Transverse colon (tissue), 4 donors: Measurements from ENCODE around the gene PTPN1. TPM values are rescaled to one million over a fixed set of nuclear protein-coding genes. Genes with fewer than 3 reads are reported as not detected.

Source experiments
- DNase-seq: peaks from one replicate; pipeline ENCODE4 v3.0.0-alpha.2; 2019
- H3K27ac ChIP-seq, 4 donors: fragments of 200-600 bp; sonication (generic); 2 replicates each; pipeline ENCODE4 v1.5.1; 2016 to 2018; ENCODE audit warnings: inconsistent platforms in 4 of 4
- H3K27me3 ChIP-seq: fragments of 200-600 bp; sonication (generic); 2 replicates; pipeline ENCODE4 v1.5.1; 2017; ENCODE audit warnings: inconsistent platforms
- H3K36me3 ChIP-seq, 4 donors: fragments of 200-600 bp; sonication (generic); 2 replicates each; pipeline ENCODE4 v1.5.1; 2017 to 2019; ENCODE audit warnings: inconsistent platforms in 4 of 4
- H3K4me1 ChIP-seq, 4 donors: fragments of 200-600 bp; sonication (generic); 2 replicates each; pipeline ENCODE4 v1.5.1; 2017 to 2020; ENCODE audit warnings: inconsistent platforms in 4 of 4
- H3K4me3 ChIP-seq, 4 donors: fragments of 200-600 bp; sonication (generic); 1 replicate in 1 of 4; 2 replicates in 3 of 4; pipeline versions ENCODE4 v1.5.1 to v1.6.1; 2017 to 2019; ENCODE audit warnings: inconsistent platforms in 4 of 4
- H3K9me3 ChIP-seq, 2 donors: fragments of 200-600 bp; sonication (generic); 2 replicates each; pipeline ENCODE4 v1.5.1; 2017 to 2019; ENCODE audit warnings: inconsistent platforms in 2 of 2
- EP300 ChIP-seq: sonication (generic); formaldehyde crosslinking; IDR thresholded peaks from one replicate; pipeline ENCODE4 v1.6.1; 2017; ENCODE audit warnings: antibody characterized with exemption, low read depth
- POLR2A ChIP-seq: fragments of 450-650 bp; IDR thresholded peaks from one replicate; pipeline ENCODE4 v1.6.1; 2016; ENCODE audit warnings: antibody characterized with exemption, mild to moderate bottlenecking, moderate library complexity
- POLR2AphosphoS5 ChIP-seq, 3 donors: sonication (generic); formaldehyde crosslinking; IDR thresholded peaks; one replicate each; pipeline ENCODE4 v1.6.1; 2016; ENCODE audit warnings: antibody characterized with exemption in 3 of 3
- WGBS, 2 donors: methylation state at CpG; one replicate each; pipeline ENCODE4 v1.1.5; 2018; ENCODE audit warnings: low coverage in 1 of 2; 5-methylcytosine and 5-hydroxymethylcytosine counted together
- in situ Hi-C, 4 donors: fragments of 200-750 bp; cut with MboI; loops; one replicate each; pipeline versions ENCODE4 v1.15.0 to v1.15.1; 2017; ENCODE audit warnings: low sequenced_read_pairs in 3 of 4, low pct_ligation_motif_present in 1 of 4, low pct_unique_long_range_greater_than_20kb in 1 of 4
- intact Hi-C: fragments of 100-400 bp; cut with DNase I; formaldehyde crosslinking; loops from one replicate; pipeline ENCODE4 v1.15.1; 2023; ENCODE audit warnings: low total_unique reads
- total RNA-seq, 4 donors: library from RNA; depleted of rRNA; stranded (reverse); fragments of >200 nt; gene quantifications; one replicate each; pipeline ENCODE4 v1.1.0, GENCODE V29; 2016
- TF ChIP-seq, protein P1 (sequence below), 5 experiments: fragments of 200-600 bp in 3 of 5; fragments of 450-650 bp in 2 of 5; sonication (generic) in 3 of 5; IDR thresholded peaks; 1 replicate in 2 of 5; 2 replicates in 3 of 5; pipeline ENCODE4 v1.5.1; 2016 to 2017; ENCODE audit warnings: antibody characterized with exemption in 5 of 5, inconsistent platforms in 3 of 5, mild to moderate bottlenecking in 2 of 5, moderate library complexity in 1 of 5

Gene PTPN1
- total RNA-seq, 4 donors from 2014 or later, result 19.3 to 34.8 (median 28.8) TPM

GRCh38 chr20:50562262-50562701 is 52.1 kb downstream of the PTPN1 start:
- in situ Hi-C loops, result no loop called here
- peaks cover 9 to 28% (median 14%) of the 10 kb centered on the region in 4 donors for H3K4me1 ChIP-seq
- 90 to 100% methylated on average over 1 to 7 of the region's 7 CpGs for WGBS, 2 donors

DNA sequence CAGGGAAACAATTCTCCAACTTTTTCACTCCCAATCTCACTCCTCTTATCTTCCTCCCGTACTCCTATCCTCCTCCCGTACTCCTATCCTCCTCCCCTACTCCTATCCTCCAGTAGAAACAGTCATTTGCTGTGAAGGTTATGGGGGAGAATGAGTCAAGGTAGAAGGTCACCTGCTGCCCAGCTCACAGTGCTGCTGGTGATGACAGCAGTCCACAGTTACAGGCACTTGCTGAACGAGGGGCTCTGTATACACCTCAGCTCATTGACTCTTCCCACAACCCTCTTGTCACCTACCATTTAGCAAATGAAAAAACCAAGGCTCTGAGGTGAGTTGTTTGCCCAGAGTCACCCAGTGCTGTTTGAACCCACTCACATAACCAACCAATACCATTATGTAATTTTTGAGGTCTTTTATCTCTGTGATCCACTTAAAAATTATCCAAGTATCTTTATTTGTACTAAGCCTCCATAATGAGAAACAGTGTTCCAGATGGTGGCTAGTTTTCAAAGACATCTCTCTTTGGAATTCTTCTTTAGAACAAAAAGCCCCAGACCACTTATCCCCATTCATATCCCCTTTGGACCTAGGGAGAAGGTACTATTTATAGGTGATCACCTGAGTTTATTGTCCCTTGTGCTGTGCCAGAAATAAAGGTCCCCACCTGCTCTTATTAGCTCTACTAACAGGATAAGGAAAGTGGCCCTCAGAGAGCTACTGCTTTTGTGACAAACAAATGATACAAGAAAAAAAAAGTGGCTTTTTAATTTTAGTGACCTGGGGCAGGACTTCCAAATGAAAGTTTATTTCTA is 53.2 kb downstream of the PTPN1 start:
- Histone ChIP-seq H3K27ac (no peak overlapping the region), H3K4me3 (no peak overlapping the region), H3K4me1 (peaks cover 9 to 28% (median 14%) of the 10 kb centered on the region in 4 donors), H3K9me3 (no peaks in the 10 kb centered on the region), H3K36me3 (peaks cover 0 to 17% (median 3%) of the 10 kb centered on the region in 4 donors), H3K27me3 (no peaks in the 10 kb centered on the region)
- DNase-seq, result no peak
- in situ Hi-C loops, result no loop called here
- TF ChIP-seq EP300 (no peak), POLR2AphosphoS5 (IDR thresholded peaks at IDR 0.05) (no peak), POLR2A (no peak)
- TF ChIP-seq, protein P1, sequence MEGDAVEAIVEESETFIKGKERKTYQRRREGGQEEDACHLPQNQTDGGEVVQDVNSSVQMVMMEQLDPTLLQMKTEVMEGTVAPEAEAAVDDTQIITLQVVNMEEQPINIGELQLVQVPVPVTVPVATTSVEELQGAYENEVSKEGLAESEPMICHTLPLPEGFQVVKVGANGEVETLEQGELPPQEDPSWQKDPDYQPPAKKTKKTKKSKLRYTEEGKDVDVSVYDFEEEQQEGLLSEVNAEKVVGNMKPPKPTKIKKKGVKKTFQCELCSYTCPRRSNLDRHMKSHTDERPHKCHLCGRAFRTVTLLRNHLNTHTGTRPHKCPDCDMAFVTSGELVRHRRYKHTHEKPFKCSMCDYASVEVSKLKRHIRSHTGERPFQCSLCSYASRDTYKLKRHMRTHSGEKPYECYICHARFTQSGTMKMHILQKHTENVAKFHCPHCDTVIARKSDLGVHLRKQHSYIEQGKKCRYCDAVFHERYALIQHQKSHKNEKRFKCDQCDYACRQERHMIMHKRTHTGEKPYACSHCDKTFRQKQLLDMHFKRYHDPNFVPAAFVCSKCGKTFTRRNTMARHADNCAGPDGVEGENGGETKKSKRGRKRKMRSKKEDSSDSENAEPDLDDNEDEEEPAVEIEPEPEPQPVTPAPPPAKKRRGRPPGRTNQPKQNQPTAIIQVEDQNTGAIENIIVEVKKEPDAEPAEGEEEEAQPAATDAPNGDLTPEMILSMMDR (IDR thresholded peaks at IDR 0.05), result no peak
- intact Hi-C loops, result no loop called here
- WGBS, 2 donors, result 92 to 97% methylated on average over 3 of the region's 3 CpGs

More at GRCh38 chr20:50562262-50562701, 52.1 kb downstream of the PTPN1 start:
- intact Hi-C loops, result no loop called here
- Histone ChIP-seq H3K36me3 (peaks cover 0 to 8% (median 0%) of the 10 kb centered on the region in 4 donors), H3K4me3 (no peak overlapping the region), H3K27ac (peak overlapping the region; percentile 44 to 74 (median 72)), H3K27me3 (no peaks in the 10 kb centered on the region), H3K9me3 (no peaks in the 10 kb centered on the region)
- no peak for DNase-seq
- TF ChIP-seq EP300 (no peak), POLR2A (no peak), POLR2AphosphoS5 (IDR thresholded peaks at IDR 0.05) (no peak)
- TF ChIP-seq, protein P1 (IDR thresholded peaks at IDR 0.05), result no peak

DNA sequence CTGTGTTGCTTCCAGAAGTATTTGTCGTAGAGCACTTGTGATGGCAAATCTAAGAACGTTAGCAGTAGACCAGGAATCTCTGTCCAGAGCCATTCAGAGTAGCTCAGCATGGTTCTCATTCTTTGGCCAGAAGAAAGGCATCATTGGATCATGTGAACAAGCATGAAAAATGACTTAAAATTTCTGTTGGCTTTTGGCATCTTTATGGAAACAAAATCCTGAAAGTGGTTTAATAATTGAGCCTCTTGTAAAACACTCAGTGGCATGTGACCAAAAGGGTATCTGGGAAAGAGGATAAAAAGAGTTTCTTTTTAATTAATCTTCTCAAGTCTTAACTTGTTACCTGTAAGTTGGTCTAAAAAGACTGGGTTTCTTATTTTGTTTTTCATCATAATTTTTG is 55.2 kb downstream of the PTPN1 start:
- peaks cover 0 to 27% (median 6%) of the 10 kb centered on the region in 4 donors for H3K36me3 ChIP-seq
- in situ Hi-C loops, result no loop called here
- no peak overlapping the region for H3K27ac ChIP-seq
- intact Hi-C loops, result no loop called here
- no peaks in the 10 kb centered on the region for H3K9me3 ChIP-seq
- peaks cover 8 to 19% (median 12%) of the 10 kb centered on the region in 4 donors for H3K4me1 ChIP-seq
- WGBS, 2 donors, result 83% methylated on average over 2 of the region's 2 CpGs; no CpG with 5 or more reads in 1 of the 2 donors
- no peak overlapping the region for H3K4me3 ChIP-seq
- H3K27me3 ChIP-seq, result no peaks in the 10 kb centered on the region
- DNase-seq, result no peak
- TF ChIP-seq, protein P1 (IDR thresholded peaks at IDR 0.05), result no peak
- no peak for TF ChIP-seq EP300
- TF ChIP-seq POLR2AphosphoS5 (IDR thresholded peaks at IDR 0.05), result no peak
- TF ChIP-seq POLR2A, result no peak

- peaks cover 3 to 14% (median 10%) of the 10 kb centered on the region in 4 donors for H3K4me1 ChIP-seq
- intact Hi-C loops, result no loop called here
- no peaks in the 10 kb centered on the region for H3K9me3 ChIP-seq
- H3K27me3 ChIP-seq, result no peaks in the 10 kb centered on the region
- H3K36me3 ChIP-seq, result peaks cover 0 to 27% (median 6%) of the 10 kb centered on the region in 4 donors
- no peak for TF ChIP-seq EP300
- TF ChIP-seq, protein P1 (IDR thresholded peaks at IDR 0.05), result no peak
- TF ChIP-seq POLR2AphosphoS5 (IDR thresholded peaks at IDR 0.05), result no peak
- no peak for DNase-seq
- H3K4me3 ChIP-seq, result no peak overlapping the region
- whole genome bisulfite sequencing, 2 donors, result 85 to 88% methylated on average over 2 to 4 of the region's 4 CpGs
- no peak overlapping the region for H3K27ac ChIP-seq
- in situ Hi-C loops, result no loop called here
These were observed 55.7 kb downstream of the PTPN1 start for GRCh38 chr20:50565871-50566270.
